Endothelial cell (in vitro differentiated cells): ENCODE results near the gene PTP4A1. TPM values are rescaled to one million over a fixed set of nuclear protein-coding genes. Genes with fewer than 3 reads are reported as not detected.
"Not testable (repeated sequence)": the region's sequence is repeated elsewhere in the genome, so short reads cannot be mapped to it uniquely, and the experiment has no call there.

Experiments
- DNase-seq: peaks from one replicate; pipeline ENCODE4 v3.0.0; 2021; ENCODE audit warnings: low spot score
- H3K27ac Mint-ChIP-seq: one replicate; pipeline ENCODE4 v1.8.0; 2021; ENCODE audit warnings: mixed read lengths, inconsistent platforms; ENCODE audit not compliant: unreplicated experiment
- H3K27me3 Mint-ChIP-seq: one replicate; pipeline ENCODE4 v1.8.0; 2021; ENCODE audit warnings: mild to moderate bottlenecking, moderate library complexity, mixed read lengths, inconsistent platforms; ENCODE audit not compliant: unreplicated experiment
- H3K36me3 Mint-ChIP-seq: one replicate; pipeline ENCODE4 v1.8.0; 2021; ENCODE audit warnings: mild to moderate bottlenecking, low read depth, mixed read lengths, inconsistent platforms; ENCODE audit not compliant: unreplicated experiment
- H3K4me1 Mint-ChIP-seq: one replicate; pipeline ENCODE4 v1.8.0; 2021; ENCODE audit warnings: mild to moderate bottlenecking, mixed read lengths, inconsistent platforms; ENCODE audit not compliant: unreplicated experiment
- H3K4me3 Mint-ChIP-seq: one replicate; pipeline ENCODE4 v1.8.0; 2021; ENCODE audit warnings: mild to moderate bottlenecking, mixed read lengths, inconsistent platforms; ENCODE audit not compliant: unreplicated experiment
- H3K9me3 Mint-ChIP-seq: one replicate; pipeline ENCODE4 v1.8.0; 2021; ENCODE audit warnings: mixed read lengths, inconsistent platforms; ENCODE audit not compliant: unreplicated experiment
- long read RNA-seq: library from polyadenylated mRNA; unstranded; transcript quantifications from one replicate; pipeline ENCODE4 v2.0.0, GENCODE V29; 2020; ENCODE audit not compliant: unreplicated experiment
- total RNA-seq: library from RNA; stranded (reverse); fragmentation: NEBNext Ultra II Directional; extraction: Animal tissue kit (Norgen Biotek cat#: 25700); gene quantifications from one replicate; pipeline ENCODE4 v1.2.1, GENCODE V29; 2021; ENCODE audit not compliant: unreplicated experiment
- TF ChIP-seq, protein P1 (sequence below): fragments of 200-600 bp; sonication (generic); IDR thresholded peaks from one replicate; pipeline ENCODE4 v1.5.0; 2021; ENCODE audit warnings: antibody characterized with exemption; ENCODE audit not compliant: unreplicated experiment

The PTP4A1 gene
- total RNA-seq: 58.6 TPM
- long read RNA-seq, partial matches to known transcripts: 0 of 1 reads
- long read RNA-seq, other reads (novel, unspliced or antisense): 1 of 1 reads

DNA sequence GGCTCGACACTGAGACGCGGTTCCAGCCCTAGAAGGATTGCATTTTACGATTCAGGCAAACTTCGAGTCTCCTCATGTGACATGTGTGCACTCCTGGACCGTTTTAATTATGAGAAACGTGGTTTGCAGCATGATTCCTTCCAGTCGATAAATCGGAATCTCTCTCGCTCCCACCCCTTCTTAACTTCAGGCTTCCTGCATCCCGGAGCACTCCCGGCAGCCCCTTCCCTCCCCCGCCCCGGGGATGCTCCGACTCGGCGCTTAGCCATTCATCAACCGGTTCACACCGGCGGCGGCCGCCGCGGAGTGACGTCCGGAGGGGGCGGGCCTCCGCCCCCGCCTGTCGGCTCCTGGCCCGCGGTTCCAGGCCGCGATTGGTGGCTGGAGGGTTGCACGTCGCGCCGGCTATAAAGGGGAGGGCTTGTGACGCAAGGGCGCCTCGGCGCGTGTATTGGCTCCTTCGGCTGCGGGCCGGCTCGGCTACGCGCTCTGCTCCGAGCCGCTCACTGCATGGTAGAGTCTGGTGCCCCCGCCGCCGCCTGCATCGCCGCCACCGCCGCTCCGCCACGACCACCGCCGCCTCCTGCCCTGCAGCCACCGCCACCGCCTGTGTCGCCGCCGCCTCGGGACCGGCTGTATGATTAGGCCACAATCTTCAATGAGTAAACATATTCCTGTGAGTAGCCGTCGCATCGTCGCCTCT, at the start of gene PTP4A1, which contains the start of gene LOC128125822:
Gene PTP4A1 (plus strand): TSS at position 437 of the 703 bp plus-strand sequence. CDS start 4,401 bp downstream, outside the sequence.
Gene LOC128125822 (plus strand): TSS at position 437 of the 703 bp plus-strand sequence.
- TF ChIP-seq, protein P1, sequence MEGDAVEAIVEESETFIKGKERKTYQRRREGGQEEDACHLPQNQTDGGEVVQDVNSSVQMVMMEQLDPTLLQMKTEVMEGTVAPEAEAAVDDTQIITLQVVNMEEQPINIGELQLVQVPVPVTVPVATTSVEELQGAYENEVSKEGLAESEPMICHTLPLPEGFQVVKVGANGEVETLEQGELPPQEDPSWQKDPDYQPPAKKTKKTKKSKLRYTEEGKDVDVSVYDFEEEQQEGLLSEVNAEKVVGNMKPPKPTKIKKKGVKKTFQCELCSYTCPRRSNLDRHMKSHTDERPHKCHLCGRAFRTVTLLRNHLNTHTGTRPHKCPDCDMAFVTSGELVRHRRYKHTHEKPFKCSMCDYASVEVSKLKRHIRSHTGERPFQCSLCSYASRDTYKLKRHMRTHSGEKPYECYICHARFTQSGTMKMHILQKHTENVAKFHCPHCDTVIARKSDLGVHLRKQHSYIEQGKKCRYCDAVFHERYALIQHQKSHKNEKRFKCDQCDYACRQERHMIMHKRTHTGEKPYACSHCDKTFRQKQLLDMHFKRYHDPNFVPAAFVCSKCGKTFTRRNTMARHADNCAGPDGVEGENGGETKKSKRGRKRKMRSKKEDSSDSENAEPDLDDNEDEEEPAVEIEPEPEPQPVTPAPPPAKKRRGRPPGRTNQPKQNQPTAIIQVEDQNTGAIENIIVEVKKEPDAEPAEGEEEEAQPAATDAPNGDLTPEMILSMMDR: no peak
- DNase-seq: peak; percentile 98
- no peaks in the 10 kb centered on the region for H3K9me3 Mint-ChIP-seq

DNA sequence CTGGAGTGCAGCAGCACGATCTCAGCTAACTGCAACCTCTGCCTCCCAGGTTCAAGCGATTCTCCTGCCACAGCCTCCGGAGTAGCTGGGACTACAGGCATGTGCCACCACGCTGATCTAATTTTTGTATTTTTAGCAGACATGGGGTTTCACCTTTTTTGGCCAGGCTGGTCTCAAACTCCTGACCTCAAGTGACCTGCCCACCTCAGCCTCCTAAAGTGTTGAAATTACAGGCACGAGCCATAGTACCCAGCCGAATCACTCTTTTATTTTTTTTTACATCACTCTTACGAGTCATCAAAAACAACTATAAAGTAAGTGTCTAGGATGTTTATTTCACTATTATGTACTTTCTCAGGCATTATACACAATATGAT, 49.4 kb upstream of the PTP4A1 start:
- H3K36me3 Mint-ChIP-seq, H3K9me3 Mint-ChIP-seq, H3K27ac Mint-ChIP-seq, DNase-seq, H3K4me1 Mint-ChIP-seq, H3K27me3 Mint-ChIP-seq, H3K4me3 Mint-ChIP-seq: not testable (repeated sequence)

More for the DNA sequence above, at the start of gene PTP4A1, which contains the start of gene LOC128125822:
- Mint-ChIP-seq H3K36me3 (peaks cover 10% of the 10 kb centered on the region), H3K4me1 (peaks cover 15% of the 10 kb centered on the region), H3K27me3 (peaks cover 18% of the 10 kb centered on the region), H3K4me3 (peak within 1 kb of the TSS; percentile 91), H3K27ac (peak within 1 kb of the TSS; percentile 82)

DNA sequence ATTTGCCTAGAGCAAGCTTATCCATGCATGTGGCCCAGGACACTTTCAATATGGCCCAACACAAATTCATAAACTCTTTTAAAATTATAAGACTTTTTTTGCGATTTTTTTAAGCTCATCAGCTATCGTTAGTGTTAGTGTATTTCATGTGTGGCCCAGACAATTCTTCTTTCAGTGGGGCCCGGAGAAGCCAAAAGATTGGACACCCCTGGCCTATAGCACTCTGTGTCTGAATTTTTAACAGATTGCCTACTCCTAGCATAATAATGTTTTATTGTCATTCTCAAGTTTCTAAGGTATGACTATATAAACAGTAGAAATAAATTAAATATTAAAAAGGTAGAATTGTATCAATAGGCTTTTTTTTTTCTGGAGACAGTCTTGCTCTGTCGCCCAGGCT, 48.6 kb upstream of the PTP4A1 start:
- Mint-ChIP-seq H3K9me3 (no peaks in the 10 kb centered on the region), H3K4me1 (no peaks in the 10 kb centered on the region), H3K4me3 (no peak overlapping the region), H3K27me3 (no peaks in the 10 kb centered on the region), H3K36me3 (no peaks in the 10 kb centered on the region), H3K27ac (no peak overlapping the region)
- no peak for DNase-seq
- TF ChIP-seq, protein P1: no peak

DNA sequence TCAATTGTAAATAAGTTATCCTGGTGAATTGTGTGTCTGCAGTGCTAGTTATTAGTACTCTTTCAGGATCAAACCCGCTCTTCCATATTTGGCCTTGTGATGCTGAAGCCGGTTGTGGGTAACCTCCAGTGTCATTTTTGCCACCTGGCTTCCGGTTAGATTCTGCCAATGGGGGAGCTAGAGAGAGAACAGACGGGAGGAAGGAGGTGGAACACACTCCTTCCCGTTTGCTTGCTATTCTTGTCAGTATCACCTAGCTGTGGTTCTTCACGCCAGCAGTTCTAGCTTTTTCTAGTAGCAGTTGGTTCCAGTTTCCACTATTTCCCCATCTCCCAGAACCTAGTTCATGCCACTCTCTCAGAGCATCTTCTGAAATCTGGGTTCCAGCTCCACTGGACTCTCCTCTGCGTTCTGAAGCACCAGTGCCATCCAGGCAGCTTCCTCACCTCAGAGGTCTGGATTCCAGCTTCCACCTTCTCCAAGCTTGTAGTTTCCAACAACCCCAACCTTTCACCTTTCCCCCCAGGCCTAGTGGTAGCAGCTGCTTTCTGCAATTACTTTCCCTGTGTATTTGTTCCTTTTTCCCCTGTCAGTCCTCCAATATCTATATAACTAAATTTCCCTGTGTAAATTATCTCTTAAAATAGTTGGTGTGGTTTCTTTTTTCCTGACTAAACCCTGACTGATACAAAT, 46.9 kb upstream of the PTP4A1 start:
- peaks cover 1% of the 10 kb centered on the region for H3K27me3 Mint-ChIP-seq
- no peaks in the 10 kb centered on the region for H3K4me1 Mint-ChIP-seq
- DNase-seq: no peak
- H3K36me3 Mint-ChIP-seq: no peaks in the 10 kb centered on the region
- TF ChIP-seq, protein P1: no peak
- H3K27ac Mint-ChIP-seq: no peak overlapping the region
- H3K4me3 Mint-ChIP-seq: no peak overlapping the region
- H3K9me3 Mint-ChIP-seq: no peaks in the 10 kb centered on the region

DNA sequence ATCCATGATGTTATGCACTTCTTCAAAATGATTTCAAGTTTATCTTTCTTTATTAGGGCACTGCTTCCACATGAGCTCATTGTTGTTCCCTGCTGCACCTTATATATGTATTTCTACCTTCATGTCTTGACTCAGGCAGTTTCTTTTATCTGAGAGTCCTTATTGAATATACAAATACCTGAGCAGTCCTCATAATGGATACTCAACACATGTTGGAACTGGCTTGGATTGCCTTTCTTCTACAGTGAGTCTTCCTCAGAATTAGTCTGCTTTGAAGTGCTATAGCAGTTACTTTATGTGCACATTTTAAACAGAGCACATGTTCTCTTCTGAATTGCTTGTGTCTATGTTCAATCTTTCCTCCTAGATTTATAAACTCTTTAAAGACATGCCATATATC, 45.3 kb upstream of the PTP4A1 start:
- peaks cover 2% of the 10 kb centered on the region for H3K27me3 Mint-ChIP-seq
- no peaks in the 10 kb centered on the region for H3K4me1 Mint-ChIP-seq
- no peaks in the 10 kb centered on the region for H3K9me3 Mint-ChIP-seq
- no peaks in the 10 kb centered on the region for H3K36me3 Mint-ChIP-seq
- DNase-seq: no peak
- no peak overlapping the region for H3K4me3 Mint-ChIP-seq
- TF ChIP-seq, protein P1: no peak
- no peak overlapping the region for H3K27ac Mint-ChIP-seq
